Mucosa of descending colon (tissue), 3 donors: ENCODE data around the gene DMRTC2. TPM values are rescaled to one million over a fixed set of nuclear protein-coding genes. Genes with fewer than 3 reads are reported as not detected.

Experiments used
- ATAC-seq: fragments of 200-7000 bp; cut with Tn5 transposase; one replicate; pipeline ENCODE4 v1.9.1; 2020; ENCODE audit warnings: mild to moderate bottlenecking, moderate library complexity
- DNase-seq, 3 donors: peaks; one replicate each; pipeline ENCODE4 v3.0.0-alpha.2; 2020
- H3K36me3 ChIP-seq: fragments of 200-600 bp; one replicate; pipeline ENCODE4 v1.8.0; 2021; ENCODE audit warnings: low read depth, mild to moderate bottlenecking
- H3K4me1 ChIP-seq: fragments of 200-600 bp; one replicate; pipeline ENCODE4 v1.8.0; 2021; ENCODE audit warnings: low read depth, mild to moderate bottlenecking
- H3K4me3 ChIP-seq: fragments of 200-600 bp; one replicate; pipeline ENCODE4 v1.8.0; 2021; ENCODE audit warnings: mild to moderate bottlenecking
- H3K9me3 ChIP-seq: fragments of 200-600 bp; one replicate; pipeline ENCODE4 v1.8.0; 2021; ENCODE audit warnings: mild to moderate bottlenecking
- intact Hi-C, 2 donors: fragments of 100-400 bp; cut with DNase I in 1 of 2; cut with micrococcal nuclease in 1 of 2; formaldehyde crosslinking; loops; one replicate each; pipeline versions ENCODE4 v1.11.0 to v1.11.1; 2022; cut with DNase I, micrococcal nuclease
- total RNA-seq, 3 donors: library from RNA; stranded (reverse); fragmentation: NEBNext Ultra II Directional in 2 of 3; extraction: Animal tissue kit (Norgen Biotek cat#: 25700) in 2 of 3; gene quantifications; one replicate each; pipeline versions ENCODE4 v1.2.1 to v1.2.4, GENCODE V29; 2021 to 2023
- TF ChIP-seq, protein P1 (sequence below): fragments of 200-600 bp; IDR thresholded peaks from one replicate; pipeline ENCODE4 v1.8.0; 2022; ENCODE audit warnings: antibody characterized with exemption, mild to moderate bottlenecking
- donor health status: DM: no; HTN: no; CAD: no; lungs with moderate emphysema.
- donor health status: DM: no; HTN: no; CAD: no.
- donor health status: DM: no; HTN: yes; CAD: no.

Gene DMRTC2
- total RNA-seq, 3 donors from 2014 or later, result not detected

DNA sequence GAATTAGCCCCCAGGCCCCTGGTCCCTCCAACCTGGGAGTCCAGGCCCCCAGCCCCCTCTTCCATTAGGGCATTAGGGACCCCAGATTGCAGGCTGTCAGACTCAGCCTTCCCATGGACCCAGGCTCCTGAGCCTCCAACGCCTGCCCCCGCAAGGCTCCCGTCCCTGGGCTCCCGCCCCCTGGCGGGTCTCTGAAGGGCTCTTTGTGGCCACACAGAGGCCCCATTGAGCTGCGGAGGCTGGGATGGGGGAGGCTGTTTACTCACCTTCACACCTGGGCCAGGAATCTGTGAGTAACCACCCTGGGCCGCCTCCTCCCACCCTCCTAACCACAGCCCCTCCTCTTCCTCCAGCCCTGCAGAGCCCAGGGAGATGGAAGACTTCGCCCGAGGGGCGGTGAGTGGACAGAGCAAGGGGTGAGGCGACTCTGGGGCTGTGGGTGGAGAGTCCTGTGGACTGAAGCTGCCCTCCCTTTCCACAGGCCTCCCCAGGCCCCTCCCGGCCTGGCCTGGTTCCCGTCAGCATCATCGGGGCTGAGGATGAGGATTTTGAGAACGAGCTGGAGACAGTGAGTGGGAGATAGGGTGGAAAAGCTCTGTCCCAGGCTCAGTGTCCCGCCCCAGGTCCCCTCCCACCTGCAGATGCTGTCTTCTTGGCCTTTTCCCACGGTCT is 43.0 kb downstream of the DMRTC2 start:
- intact Hi-C loops, result no loop called here
- Histone ChIP-seq H3K36me3 (no peaks in the 10 kb centered on the region), H3K4me1 (peaks cover 33% of the 10 kb centered on the region), H3K9me3 (no peaks in the 10 kb centered on the region), H3K4me3 (no peak overlapping the region)
- peak; percentile 72 to 90 (median 78) for DNase-seq
- TF ChIP-seq, protein P1, sequence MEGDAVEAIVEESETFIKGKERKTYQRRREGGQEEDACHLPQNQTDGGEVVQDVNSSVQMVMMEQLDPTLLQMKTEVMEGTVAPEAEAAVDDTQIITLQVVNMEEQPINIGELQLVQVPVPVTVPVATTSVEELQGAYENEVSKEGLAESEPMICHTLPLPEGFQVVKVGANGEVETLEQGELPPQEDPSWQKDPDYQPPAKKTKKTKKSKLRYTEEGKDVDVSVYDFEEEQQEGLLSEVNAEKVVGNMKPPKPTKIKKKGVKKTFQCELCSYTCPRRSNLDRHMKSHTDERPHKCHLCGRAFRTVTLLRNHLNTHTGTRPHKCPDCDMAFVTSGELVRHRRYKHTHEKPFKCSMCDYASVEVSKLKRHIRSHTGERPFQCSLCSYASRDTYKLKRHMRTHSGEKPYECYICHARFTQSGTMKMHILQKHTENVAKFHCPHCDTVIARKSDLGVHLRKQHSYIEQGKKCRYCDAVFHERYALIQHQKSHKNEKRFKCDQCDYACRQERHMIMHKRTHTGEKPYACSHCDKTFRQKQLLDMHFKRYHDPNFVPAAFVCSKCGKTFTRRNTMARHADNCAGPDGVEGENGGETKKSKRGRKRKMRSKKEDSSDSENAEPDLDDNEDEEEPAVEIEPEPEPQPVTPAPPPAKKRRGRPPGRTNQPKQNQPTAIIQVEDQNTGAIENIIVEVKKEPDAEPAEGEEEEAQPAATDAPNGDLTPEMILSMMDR, result no peak
- ATAC-seq, result peak; percentile 61

DNA sequence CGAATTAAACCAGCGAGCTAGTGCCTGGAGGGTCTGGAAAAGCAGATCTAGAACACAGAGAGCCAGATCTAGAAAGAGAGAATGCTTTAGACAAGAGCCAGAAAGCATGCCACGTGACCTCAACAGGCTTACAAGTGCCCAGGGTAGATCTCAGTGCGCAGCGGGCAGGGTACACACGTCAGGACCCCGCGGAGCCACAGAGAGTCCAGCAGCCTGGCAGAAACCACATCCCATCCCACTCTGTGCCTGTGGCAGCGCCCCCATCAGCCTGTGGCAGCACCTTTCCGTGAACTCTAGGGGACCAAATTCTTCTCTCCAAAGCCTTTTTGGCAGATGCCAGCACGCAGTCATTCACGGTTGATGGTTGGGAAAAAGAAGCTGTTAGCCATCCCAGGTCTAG is 44.1 kb downstream of the DMRTC2 start:
- Histone ChIP-seq H3K9me3 (no peaks in the 10 kb centered on the region), H3K4me1 (peaks cover 33% of the 10 kb centered on the region), H3K36me3 (no peaks in the 10 kb centered on the region), H3K4me3 (no peak overlapping the region)
- TF ChIP-seq, protein P1, result no peak
- intact Hi-C loops, result no loop called here
- DNase-seq (no peak), ATAC-seq (no peak)

DNA sequence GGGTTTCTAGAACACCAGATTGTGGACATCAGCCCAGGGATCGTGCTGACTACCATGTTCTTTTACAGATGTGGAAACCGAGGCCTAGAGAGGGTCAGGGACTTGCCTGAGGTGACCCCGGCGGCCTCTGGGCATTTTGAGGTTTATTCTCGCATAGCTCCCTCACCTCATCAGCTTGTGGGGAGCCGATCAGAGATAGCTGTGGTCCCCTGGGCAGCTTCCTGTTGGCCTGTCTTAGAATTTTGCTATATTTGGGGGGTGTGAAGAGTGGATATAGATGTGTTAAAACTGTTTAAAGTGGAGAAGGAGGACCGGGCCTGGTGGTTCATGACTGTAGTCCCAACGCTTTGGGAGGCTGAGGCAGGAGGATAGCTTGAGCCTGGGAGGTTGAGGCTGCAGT is 45.1 kb downstream of the DMRTC2 start:
- peaks cover 29% of the 10 kb centered on the region for H3K4me1 ChIP-seq
- no peak overlapping the region for H3K4me3 ChIP-seq
- no peak for ATAC-seq
- no peaks in the 10 kb centered on the region for H3K36me3 ChIP-seq
- no peaks in the 10 kb centered on the region for H3K9me3 ChIP-seq
- peak in 1 of 3 donors; percentile 31 for DNase-seq
- intact Hi-C loops, result no loop called here
- TF ChIP-seq, protein P1, result no peak

DNA sequence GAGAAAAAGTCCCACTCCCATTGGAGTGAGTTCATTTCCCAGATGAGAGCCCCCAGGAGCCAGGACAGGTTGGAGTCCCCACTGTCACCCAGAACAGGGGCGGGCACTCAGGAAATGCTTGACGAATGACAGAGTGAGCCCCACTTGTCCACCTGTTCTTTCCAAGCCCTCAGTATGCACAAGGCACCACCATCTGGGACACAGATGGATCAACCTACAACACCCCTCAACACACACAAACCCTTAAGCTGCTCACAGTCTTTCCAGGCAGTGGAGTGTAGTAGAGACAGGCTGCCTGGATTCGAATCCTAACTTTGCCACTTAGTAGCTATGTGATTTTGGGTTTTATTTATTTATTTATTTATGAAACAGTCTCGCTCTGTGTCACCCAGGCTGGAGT is 46.1 kb downstream of the DMRTC2 start:
- no peak for ATAC-seq
- Histone ChIP-seq H3K9me3 (no peaks in the 10 kb centered on the region), H3K4me3 (no peak overlapping the region), H3K4me1 (peaks cover 18% of the 10 kb centered on the region), H3K36me3 (no peaks in the 10 kb centered on the region)
- TF ChIP-seq, protein P1, result no peak
- no peak for DNase-seq
- intact Hi-C loops, result no loop called here

DNA sequence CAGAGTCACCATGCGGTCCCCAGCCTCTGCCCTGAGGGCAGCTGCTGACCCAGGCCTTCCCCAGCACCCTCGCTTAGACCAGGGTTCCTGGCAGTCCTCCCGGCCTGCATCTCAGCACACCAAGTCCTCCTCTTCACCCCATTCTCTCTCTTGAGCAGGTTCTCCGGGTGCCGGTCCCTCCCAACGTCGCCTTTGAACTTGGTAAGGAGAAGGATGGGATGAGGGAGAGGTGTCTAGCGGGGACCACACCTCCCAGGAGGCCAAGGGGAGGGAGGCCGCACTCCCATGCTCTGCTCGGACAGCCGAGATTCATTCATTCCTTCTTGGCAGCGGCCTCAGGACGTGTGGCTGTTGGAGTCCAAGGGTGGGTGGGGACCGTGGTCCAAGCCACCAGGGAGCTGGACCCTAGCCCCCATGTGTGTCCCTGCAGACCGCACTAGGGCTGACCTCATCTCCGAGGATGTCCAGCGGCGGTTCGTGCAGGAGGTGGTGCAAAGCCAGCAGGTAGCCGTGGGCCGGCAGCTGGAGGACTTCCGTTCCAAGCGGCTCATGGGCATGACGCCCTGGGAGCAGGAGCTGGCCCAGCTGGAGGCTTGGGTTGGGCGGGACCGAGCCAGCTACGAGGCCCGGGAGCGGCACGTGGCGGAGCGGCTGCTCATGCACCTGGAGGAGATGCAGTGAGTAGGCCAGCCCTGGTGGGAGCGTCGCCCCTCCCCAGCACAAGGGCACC is 47.5 kb downstream of the DMRTC2 start:
- Histone ChIP-seq H3K4me1 (peaks cover 6% of the 10 kb centered on the region), H3K9me3 (no peaks in the 10 kb centered on the region), H3K36me3 (no peaks in the 10 kb centered on the region), H3K4me3 (no peak overlapping the region)
- no peak for ATAC-seq
- DNase-seq, result peak in 2 of 3 donors; percentile 29 to 48
- TF ChIP-seq, protein P1, result no peak
- intact Hi-C loops, result no loop called here
